Endothelial cell (in vitro differentiated cells): ENCODE measurements around the gene RPL7A. TPM values are rescaled to one million over a fixed set of nuclear protein-coding genes. Genes with fewer than 3 reads are reported as not detected.
A peak's percentile ranks its signal among the peaks of the same experiment; 100 is the strongest.
"Not testable (repeated sequence)": the region's sequence is repeated elsewhere in the genome, so short reads cannot be mapped to it uniquely, and the experiment has no call there.

ENCODE experiments used
- DNase-seq: peaks from one replicate; pipeline ENCODE4 v3.0.0; 2021; ENCODE audit warnings: low spot score
- H3K27ac Mint-ChIP-seq: one replicate; pipeline ENCODE4 v1.8.0; 2021; ENCODE audit warnings: mixed read lengths, inconsistent platforms; ENCODE audit not compliant: unreplicated experiment
- H3K27me3 Mint-ChIP-seq: one replicate; pipeline ENCODE4 v1.8.0; 2021; ENCODE audit warnings: mild to moderate bottlenecking, moderate library complexity, mixed read lengths, inconsistent platforms; ENCODE audit not compliant: unreplicated experiment
- H3K36me3 Mint-ChIP-seq: one replicate; pipeline ENCODE4 v1.8.0; 2021; ENCODE audit warnings: mild to moderate bottlenecking, low read depth, mixed read lengths, inconsistent platforms; ENCODE audit not compliant: unreplicated experiment
- H3K4me1 Mint-ChIP-seq: one replicate; pipeline ENCODE4 v1.8.0; 2021; ENCODE audit warnings: mild to moderate bottlenecking, mixed read lengths, inconsistent platforms; ENCODE audit not compliant: unreplicated experiment
- H3K4me3 Mint-ChIP-seq: one replicate; pipeline ENCODE4 v1.8.0; 2021; ENCODE audit warnings: mild to moderate bottlenecking, mixed read lengths, inconsistent platforms; ENCODE audit not compliant: unreplicated experiment
- H3K9me3 Mint-ChIP-seq: one replicate; pipeline ENCODE4 v1.8.0; 2021; ENCODE audit warnings: mixed read lengths, inconsistent platforms; ENCODE audit not compliant: unreplicated experiment
- CTCF ChIP-seq: fragments of 200-600 bp; sonication (generic); IDR thresholded peaks from one replicate; pipeline ENCODE4 v1.5.0; 2021; ENCODE audit warnings: antibody characterized with exemption; ENCODE audit not compliant: unreplicated experiment
- total RNA-seq: library from RNA; stranded (reverse); fragmentation: NEBNext Ultra II Directional; extraction: Animal tissue kit (Norgen Biotek cat#: 25700); gene quantifications from one replicate; pipeline ENCODE4 v1.2.1, GENCODE V29; 2021; ENCODE audit not compliant: unreplicated experiment

RPL7A gene
- total RNA-seq, 1 donor from 2014 or later, result 2,006 TPM

- Mint-ChIP-seq H3K9me3 (peaks cover 4% of the 10 kb centered on the region), H3K27ac (no peak overlapping the region)
- no peak for DNase-seq
Measured at GRCh38 chr9:133322701-133323100, 25.3 kb upstream of the RPL7A start.

GRCh38 chr9:133323211-133323610, 24.8 kb upstream of the RPL7A start:
- Mint-ChIP-seq H3K9me3 (peaks cover 4% of the 10 kb centered on the region), H3K27ac (no peak overlapping the region), H3K27me3 (peaks cover 8% of the 10 kb centered on the region), H3K4me3 (no peak overlapping the region), H3K36me3 (peaks cover 5% of the 10 kb centered on the region), H3K4me1 (peaks cover 3% of the 10 kb centered on the region)
- DNase-seq, result no peak
- no peak for TF ChIP-seq CTCF

More at GRCh38 chr9:133322701-133323100, 25.3 kb upstream of the RPL7A start:
- H3K4me3 Mint-ChIP-seq, result no peak overlapping the region
- H3K36me3 Mint-ChIP-seq, result peaks cover 5% of the 10 kb centered on the region
- no peak for TF ChIP-seq CTCF
- H3K27me3 Mint-ChIP-seq, result peaks cover 8% of the 10 kb centered on the region
- peaks cover 3% of the 10 kb centered on the region for H3K4me1 Mint-ChIP-seq

- TF ChIP-seq CTCF, result no peak
- Mint-ChIP-seq H3K27me3 (peaks cover 8% of the 10 kb centered on the region), H3K27ac (no peak overlapping the region), H3K36me3 (peaks cover 5% of the 10 kb centered on the region), H3K4me3 (peak overlapping the region; percentile 8), H3K9me3 (peaks cover 4% of the 10 kb centered on the region), H3K4me1 (peaks cover 3% of the 10 kb centered on the region)
- no peak for DNase-seq
Measured at GRCh38 chr9:133323991-133324703, 23.9 kb upstream of the RPL7A start.

- DNase-seq, H3K27me3 Mint-ChIP-seq, H3K4me1 Mint-ChIP-seq, H3K9me3 Mint-ChIP-seq, H3K4me3 Mint-ChIP-seq, H3K27ac Mint-ChIP-seq: not testable (repeated sequence)
- peaks cover 15% of the 10 kb centered on the region for H3K36me3 Mint-ChIP-seq
Measured at GRCh38 chr9:133327021-133327420, 21.0 kb upstream of the RPL7A start.

- no peak overlapping the region for H3K27ac Mint-ChIP-seq
- H3K4me3 Mint-ChIP-seq, result no peak overlapping the region
- H3K4me1 Mint-ChIP-seq, result no peaks in the 10 kb centered on the region
- no peaks in the 10 kb centered on the region for H3K27me3 Mint-ChIP-seq
- peaks cover 21% of the 10 kb centered on the region for H3K36me3 Mint-ChIP-seq
- TF ChIP-seq CTCF, result no peak
- DNase-seq, result no peak
- peaks cover 4% of the 10 kb centered on the region for H3K9me3 Mint-ChIP-seq
Measured at GRCh38 chr9:133327834-133328484, 20.1 kb upstream of the RPL7A start.
